Kidney (tissue), 14 donors: ENCODE results near the gene EFHD2. TPM values are rescaled to one million over a fixed set of nuclear protein-coding genes. Genes with fewer than 3 reads are reported as not detected.
"Not testable (repeated sequence)": the region's sequence is repeated elsewhere in the genome, so short reads cannot be mapped to it uniquely, and the experiment has no call there.

ENCODE experiments used
- DNase-seq, 5 donors: peaks; one replicate each; pipeline ENCODE4 v3.0.0-alpha.2; 2013 to 2020
- FAIRE-seq: peaks from 2 replicates; lab custom pipeline; 2012; peaks lifted over from hg19 to GRCh38; lab: Jason Lieb, UNC
- H3K27ac ChIP-seq, 2 donors: one replicate each; pipeline ENCODE4 v1.7.0; 2013; ENCODE audit warnings: low read depth in 2 of 2, low read length in 2 of 2, inconsistent platforms in 1 of 2
- H3K27me3 ChIP-seq: one replicate; pipeline ENCODE4 v1.7.1; 2013; ENCODE audit warnings: low read length, inconsistent platforms; ENCODE audit not compliant: control insufficient read depth, insufficient read depth
- H3K36me3 ChIP-seq, 3 donors: one replicate each; pipeline versions ENCODE4 v1.7.0 to v1.7.1; 2013; ENCODE audit warnings: low read length in 3 of 3, control low read depth in 1 of 3, inconsistent platforms in 1 of 3; ENCODE audit not compliant: insufficient read depth in 3 of 3, control insufficient read depth in 2 of 3
- H3K4me1 ChIP-seq, 3 donors: one replicate each; pipeline versions ENCODE4 v1.7.0 to v1.7.1; 2013; ENCODE audit warnings: low read length in 3 of 3, inconsistent platforms in 1 of 3, low read depth in 1 of 3; ENCODE audit not compliant: control insufficient read depth in 2 of 3, insufficient read depth in 2 of 3
- H3K4me3 ChIP-seq, 3 donors: one replicate each; pipeline versions ENCODE4 v1.7.0 to v1.8.1; 2013; ENCODE audit warnings: low read length in 3 of 3, control low read depth in 1 of 3, inconsistent platforms in 1 of 3
- H3K9ac ChIP-seq, 3 donors: one replicate each; pipeline versions ENCODE4 v1.7.0 to v1.7.1; 2013; ENCODE audit warnings: low read length in 3 of 3, control low read depth in 1 of 3, inconsistent platforms in 1 of 3
- H3K9me3 ChIP-seq, 3 donors: one replicate each; pipeline versions ENCODE4 v1.7.0 to v1.7.1; 2013; ENCODE audit warnings: low read length in 3 of 3, control low read depth in 1 of 3, inconsistent platforms in 1 of 3; ENCODE audit not compliant: control insufficient read depth in 2 of 3, insufficient read depth in 1 of 3
- intact Hi-C: fragments of 100-400 bp; cut with DNase I; formaldehyde crosslinking; loops from one replicate; pipeline ENCODE4 v1.11.1; 2022
- polyA plus RNA-seq: library from polyadenylated mRNA; stranded (reverse); fragments of 350-450 nt; fragmentation: Illumina TruSeq; extraction: RNeasy Lipid Tissue Mini Kit (QIAGEN cat#74804); gene quantifications from one replicate; pipeline ENCODE4 v1.2.3, GENCODE V29; 2014; ENCODE audit warnings: low read depth, low replicate concordance; ENCODE audit not compliant: insufficient read depth
- total RNA-seq: library from RNA; stranded (reverse); fragmentation: NEBNext Ultra II Directional; extraction: Animal tissue kit (Norgen Biotek cat#: 25700); gene quantifications from one replicate; pipeline ENCODE4 v1.2.1, GENCODE V29; 2021
- TF ChIP-seq, protein P1 (sequence below): IDR thresholded peaks from 3 replicates; pipeline ENCODE4 v1.5.1; 2012; ENCODE audit warnings: mild to moderate bottlenecking, moderate library complexity, borderline replicate concordance; ENCODE audit not compliant: insufficient read depth; ENCODE audit errors: extremely low read depth
- donor health status: control.
- donor health status: control.
- donor health status: control.
- donor health status: control.
- donor health status: control.
- donor health status: DM: yes; HTN: yes; CAD: no.
- donor health status: Normal renal cell carcinoma (clear cell type).

The EFHD2 gene
- total and polyA plus RNA-seq, 2 donors from 2014 or later: 20.2 to 37.5 TPM

DNA sequence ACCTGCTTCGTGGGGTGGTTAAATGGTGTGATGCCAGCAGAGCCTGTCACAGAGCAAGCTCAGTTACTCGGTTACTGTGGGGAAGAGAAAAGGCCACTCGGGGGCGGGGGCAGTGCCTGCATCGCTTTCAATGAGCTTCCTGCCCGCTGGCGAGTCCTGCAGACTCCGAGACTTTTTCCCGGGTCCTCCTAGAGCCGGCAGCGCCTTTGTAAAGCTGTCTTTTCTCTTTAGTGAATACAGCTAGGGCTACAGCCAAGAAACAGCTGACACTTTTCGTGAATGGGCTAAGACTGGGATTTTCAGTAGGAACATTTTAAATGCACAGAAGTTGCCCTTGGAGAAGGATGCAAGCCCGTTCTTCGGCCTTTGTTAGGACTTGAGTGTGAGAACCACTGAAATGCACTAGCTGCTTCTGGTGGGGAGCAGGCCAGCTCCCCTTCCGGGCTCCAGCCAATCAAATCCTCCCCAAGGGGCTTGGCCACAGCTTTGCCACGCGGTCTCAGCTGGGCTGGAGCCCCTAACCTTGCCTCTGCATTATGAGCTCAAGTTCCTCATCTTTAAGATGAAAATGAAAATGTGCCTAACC, 23.4 kb upstream of the EFHD2 start:
- Histone ChIP-seq H3K27ac (no peak overlapping the region), H3K36me3 (no peaks in the 10 kb centered on the region), H3K9me3 (no peaks in the 10 kb centered on the region), H3K9ac (no peak overlapping the region), H3K27me3 (no peaks in the 10 kb centered on the region), H3K4me1 (no peaks in the 10 kb centered on the region), H3K4me3 (peak overlapping the region in 1 of 3 donors; percentile 18)
- DNase-seq (peak in 4 of 5 donors; percentile 41 to 59 (median 49)), FAIRE-seq (no peak)
- TF ChIP-seq, protein P1, sequence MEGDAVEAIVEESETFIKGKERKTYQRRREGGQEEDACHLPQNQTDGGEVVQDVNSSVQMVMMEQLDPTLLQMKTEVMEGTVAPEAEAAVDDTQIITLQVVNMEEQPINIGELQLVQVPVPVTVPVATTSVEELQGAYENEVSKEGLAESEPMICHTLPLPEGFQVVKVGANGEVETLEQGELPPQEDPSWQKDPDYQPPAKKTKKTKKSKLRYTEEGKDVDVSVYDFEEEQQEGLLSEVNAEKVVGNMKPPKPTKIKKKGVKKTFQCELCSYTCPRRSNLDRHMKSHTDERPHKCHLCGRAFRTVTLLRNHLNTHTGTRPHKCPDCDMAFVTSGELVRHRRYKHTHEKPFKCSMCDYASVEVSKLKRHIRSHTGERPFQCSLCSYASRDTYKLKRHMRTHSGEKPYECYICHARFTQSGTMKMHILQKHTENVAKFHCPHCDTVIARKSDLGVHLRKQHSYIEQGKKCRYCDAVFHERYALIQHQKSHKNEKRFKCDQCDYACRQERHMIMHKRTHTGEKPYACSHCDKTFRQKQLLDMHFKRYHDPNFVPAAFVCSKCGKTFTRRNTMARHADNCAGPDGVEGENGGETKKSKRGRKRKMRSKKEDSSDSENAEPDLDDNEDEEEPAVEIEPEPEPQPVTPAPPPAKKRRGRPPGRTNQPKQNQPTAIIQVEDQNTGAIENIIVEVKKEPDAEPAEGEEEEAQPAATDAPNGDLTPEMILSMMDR: no peak
- intact Hi-C loops: no loop called here

DNA sequence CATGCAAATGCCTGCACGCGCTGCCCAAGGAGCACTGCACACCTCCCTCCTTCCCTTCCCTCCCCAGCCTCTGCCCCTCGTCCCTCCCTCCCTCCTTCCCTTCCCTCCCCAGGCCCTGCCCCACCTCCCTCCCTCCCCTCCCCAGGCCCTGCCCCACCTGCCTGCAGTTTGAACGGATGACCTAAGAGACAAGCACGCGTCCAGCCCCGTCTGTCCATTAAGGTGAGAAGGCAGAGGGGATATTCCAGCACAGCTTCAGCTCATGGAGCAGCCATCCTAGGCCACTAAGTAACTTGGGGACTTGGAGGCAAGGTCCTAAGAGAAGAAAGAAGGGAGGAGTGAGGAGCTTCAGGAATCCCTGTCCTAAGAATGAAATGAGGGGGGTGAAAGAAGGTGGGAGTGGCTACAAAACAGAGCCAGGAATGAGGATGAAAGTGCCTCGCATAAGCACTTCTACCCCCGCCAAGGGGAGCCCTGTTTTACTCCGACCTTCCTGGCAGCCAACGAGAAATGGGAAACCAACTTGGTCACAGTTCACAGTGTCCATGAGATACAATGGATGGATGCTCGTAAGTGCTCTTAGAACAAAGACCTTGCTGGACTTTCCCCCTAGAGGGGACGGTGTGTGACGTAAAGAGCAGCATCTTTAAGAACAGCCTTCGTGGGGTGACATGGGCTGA, 21.3 kb upstream of the EFHD2 start:
- no peaks in the 10 kb centered on the region for H3K9me3 ChIP-seq
- H3K27me3 ChIP-seq: no peaks in the 10 kb centered on the region
- H3K9ac ChIP-seq: no peak overlapping the region
- no peak overlapping the region for H3K27ac ChIP-seq
- FAIRE-seq (no peak), DNase-seq (no peak)
- no peaks in the 10 kb centered on the region for H3K4me1 ChIP-seq
- no peaks in the 10 kb centered on the region for H3K36me3 ChIP-seq
- intact Hi-C loops: no loop called here
- TF ChIP-seq, protein P1: no peak
- H3K4me3 ChIP-seq: no peak overlapping the region

DNA sequence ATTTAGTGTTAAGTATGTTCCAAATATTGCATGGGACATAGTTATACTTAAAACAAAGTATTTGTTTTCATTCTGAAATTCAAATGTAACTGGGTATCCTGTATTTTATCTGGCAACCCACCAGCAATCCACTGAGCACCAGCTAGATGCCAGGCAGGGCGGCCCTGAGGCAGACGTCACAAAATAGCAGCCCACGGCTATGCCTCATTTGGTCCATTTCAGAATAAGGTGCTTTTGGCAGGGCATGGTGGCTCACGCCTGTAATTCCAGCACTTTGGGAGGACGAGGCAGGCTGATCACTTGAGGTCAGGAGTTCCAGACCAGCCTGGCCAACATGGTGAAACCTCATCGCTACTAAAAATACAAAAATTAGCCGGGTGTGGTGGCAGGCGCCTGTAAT, 19.9 kb upstream of the EFHD2 start:
- H3K27ac ChIP-seq, H3K4me1 ChIP-seq, H3K9me3 ChIP-seq, DNase-seq, H3K4me3 ChIP-seq, H3K9ac ChIP-seq, H3K27me3 ChIP-seq, intact Hi-C loops, FAIRE-seq, H3K36me3 ChIP-seq: not testable (repeated sequence)

DNA sequence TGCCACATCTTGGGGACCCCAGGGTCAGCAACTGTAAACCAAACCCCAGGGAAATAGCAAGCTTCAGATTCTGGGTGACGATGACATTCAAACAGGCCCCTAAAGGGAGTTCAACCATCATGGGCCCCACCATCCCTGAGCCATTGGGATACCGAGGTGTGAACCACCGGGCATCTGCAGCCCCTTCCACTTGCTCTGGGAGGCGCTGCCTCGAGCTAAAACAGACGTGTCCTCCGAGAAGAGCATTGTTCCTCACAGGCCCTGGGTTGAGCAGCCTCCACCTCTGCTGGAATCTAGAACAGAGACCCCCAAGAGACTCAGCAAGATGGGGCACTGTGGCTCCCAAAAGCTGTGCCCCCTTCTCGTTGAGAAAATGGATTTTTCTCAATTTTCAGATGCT, 19.0 kb upstream of the EFHD2 start:
- Histone ChIP-seq H3K4me1 (no peaks in the 10 kb centered on the region), H3K36me3 (no peaks in the 10 kb centered on the region), H3K9me3 (no peaks in the 10 kb centered on the region), H3K9ac (no peak overlapping the region), H3K27ac (no peak overlapping the region), H3K27me3 (no peaks in the 10 kb centered on the region), H3K4me3 (no peak overlapping the region)
- intact Hi-C loops: no loop called here
- DNase-seq: no peak
- FAIRE-seq: no peak
- TF ChIP-seq, protein P1: no peak
